Epithelial cell of umbilical artery (primary cell): ENCODE data around the gene CCDC144A. TPM values are rescaled to one million over a fixed set of nuclear protein-coding genes. Genes with fewer than 3 reads are reported as not detected.

Source experiments
- total RNA-seq: library from RNA; depleted of rRNA; stranded (reverse); fragments of >200 nt; gene quantifications from 2 replicates; pipeline ENCODE4 v1.2.3, GENCODE V29; 2014

Gene CCDC144A
- 4.3 and 5.5 TPM in 2 replicates for total RNA-seq

DNA sequence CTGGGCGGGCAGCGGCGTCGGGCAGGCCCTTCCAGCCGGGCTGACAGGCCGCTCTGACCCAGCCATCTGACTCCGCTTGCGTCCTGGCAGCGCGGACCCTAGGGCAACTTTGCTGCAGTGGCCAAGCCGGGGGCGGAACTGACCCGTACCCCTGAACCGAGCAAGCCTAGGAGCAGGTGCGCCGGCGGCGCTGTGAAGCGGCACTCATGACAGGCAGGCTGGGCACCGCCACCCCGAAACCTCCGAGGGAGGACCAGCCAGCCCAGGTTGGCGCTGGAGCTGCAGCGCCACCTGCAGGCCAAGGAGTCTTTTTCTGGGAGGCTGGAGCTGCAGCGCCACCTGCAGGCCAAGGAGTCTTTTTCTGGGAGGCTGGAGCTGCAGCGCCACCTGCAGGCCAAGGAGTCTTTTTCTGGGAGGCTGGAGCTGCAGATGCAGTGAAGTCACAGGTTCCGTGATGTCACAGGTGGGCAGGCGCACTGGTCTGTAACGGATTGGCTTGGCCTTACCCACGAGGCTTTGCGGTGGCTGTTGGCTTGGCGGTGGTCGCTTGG lies at the start of gene CCDC144A:
Gene CCDC144A (plus strand): TSS at position 511 of the 551 bp plus-strand sequence. CDS start 160 bp downstream, outside the sequence.

DNA sequence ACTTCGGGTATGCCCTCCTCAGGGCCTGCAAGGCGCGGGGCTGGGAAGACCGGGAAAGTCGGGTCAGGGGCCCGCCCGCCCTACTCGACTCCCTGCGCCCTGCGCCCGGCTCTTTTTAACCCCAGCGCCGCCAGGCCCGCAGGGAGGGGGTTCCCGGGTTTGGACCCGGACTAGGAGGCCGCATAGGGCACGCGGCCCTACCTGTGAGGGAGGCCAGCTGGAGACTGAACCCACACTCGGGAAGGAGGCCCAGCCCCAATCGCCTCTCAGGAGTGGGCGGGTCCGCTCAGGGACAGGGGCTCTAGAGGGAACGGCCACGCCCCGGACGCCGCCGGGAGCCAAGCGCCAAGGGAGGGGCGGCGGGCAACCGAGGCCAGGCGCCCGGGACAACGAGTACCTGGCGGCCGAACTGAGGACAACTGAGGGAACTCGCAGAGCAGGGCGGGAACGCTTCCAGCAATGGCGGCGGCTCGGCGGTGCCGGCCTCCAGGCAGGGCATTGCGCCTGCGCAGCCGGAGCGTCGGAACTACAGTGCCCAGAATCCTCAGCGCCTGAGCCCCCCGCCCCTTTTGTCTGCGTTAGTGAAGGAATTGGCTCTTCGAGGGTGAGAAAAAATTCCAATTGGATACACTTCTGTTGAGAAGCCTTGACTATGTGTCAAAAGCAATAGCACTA lies 36.5 kb upstream of the CCDC144A start, which contains the start of gene ZNF624:
Gene ZNF624 (minus strand): TSS at position 484 of the 675 bp plus-strand sequence.

Other genes with a start within 250 kb of the CCDC144A start
- 1.6 and 3.8 TPM in 2 replicates for gene LRRC75A, start 198.0 kb upstream of the CCDC144A start, total RNA-seq
- gene ZNF287, start 121.0 kb upstream of the CCDC144A start, total RNA-seq = 3.2 and 7.8 TPM in 2 replicates
- 3.9 and 4.4 TPM in 2 replicates for gene ZNF624, start 36.4 kb upstream of the CCDC144A start, total RNA-seq